GM18499 (cell line): ENCODE results near the gene MEIOB.
"Not testable (repeated sequence)": the region's sequence is repeated elsewhere in the genome, so short reads cannot be mapped to it uniquely, and the experiment has no call there.

Experiments used
- ATAC-seq: cut with Tn5 transposase; IDR thresholded peaks from one replicate; pipeline ENCODE4 v1.9.1; 2021; ENCODE audit warnings: moderate number of reproducible peaks; ENCODE audit not compliant: insufficient read depth, unreplicated experiment

Gene MEIOB

GRCh38 chr16:1879477-1879876 lies 7.5 kb upstream of the MEIOB start:
- no peak for ATAC-seq

- ATAC-seq = no peak
Observed at GRCh38 chr16:1878256-1878655, 6.3 kb upstream of the MEIOB start.

GRCh38 chr16:1877804-1878203 lies 5.8 kb upstream of the MEIOB start:
- no peak for ATAC-seq

GRCh38 chr16:1877089-1877488 lies 5.1 kb upstream of the MEIOB start:
- ATAC-seq = no peak

- no peak for ATAC-seq
Observed at GRCh38 chr16:1876468-1876867, 4.5 kb upstream of the MEIOB start.

GRCh38 chr16:1876066-1876465 lies 4.1 kb upstream of the MEIOB start:
- ATAC-seq = not testable (repeated sequence)

- ATAC-seq = no peak
Observed at GRCh38 chr16:1874854-1875253, 2.9 kb upstream of the MEIOB start.

GRCh38 chr16:1870365-1871082 lies 1.4 kb downstream of the MEIOB start:
- ATAC-seq = no peak

- ATAC-seq = no peak
Observed at GRCh38 chr16:1865902-1866690, 5.9 kb downstream of the MEIOB start.

- ATAC-seq = no peak
Observed at GRCh38 chr16:1863681-1864460, 8.1 kb downstream of the MEIOB start.

GRCh38 chr16:1862394-1862793 lies 9.6 kb downstream of the MEIOB start:
- ATAC-seq = no peak

GRCh38 chr16:1861730-1862129 lies 10.2 kb downstream of the MEIOB start:
- ATAC-seq = no peak

GRCh38 chr16:1859650-1860049 lies 12.3 kb downstream of the MEIOB start:
- ATAC-seq = no peak

- ATAC-seq = no peak
Observed at GRCh38 chr16:1858189-1858865, 13.6 kb downstream of the MEIOB start.

GRCh38 chr16:1857433-1858097 lies 14.4 kb downstream of the MEIOB start:
- no peak for ATAC-seq

- ATAC-seq = no peak
Observed at GRCh38 chr16:1851793-1852192, 20.2 kb downstream of the MEIOB start.

- no peak for ATAC-seq
Observed at GRCh38 chr16:1850981-1851380, 21.0 kb downstream of the MEIOB start.

- ATAC-seq = no peak
Observed at GRCh38 chr16:1846416-1846815, 25.5 kb downstream of the MEIOB start.

GRCh38 chr16:1845985-1846384 lies 26.0 kb downstream of the MEIOB start:
- no peak for ATAC-seq

GRCh38 chr16:1839554-1839953 lies 32.4 kb downstream of the MEIOB start:
- no peak for ATAC-seq
